VCaP (cell line): ENCODE measurements around the gene TPCN2.

Source experiments
- H3K27ac ChIP-seq: fragments of 450-650 bp; 2 replicates; pipeline ENCODE4 v1.5.1; 2017
- TF ChIP-seq, protein P1 (sequence below): fragments of 450-650 bp; conservative IDR thresholded peaks from 2 replicates; pipeline ENCODE4 v1.5.1; 2017; ENCODE audit warnings: mild to moderate bottlenecking, moderate library complexity

Gene TPCN2

DNA sequence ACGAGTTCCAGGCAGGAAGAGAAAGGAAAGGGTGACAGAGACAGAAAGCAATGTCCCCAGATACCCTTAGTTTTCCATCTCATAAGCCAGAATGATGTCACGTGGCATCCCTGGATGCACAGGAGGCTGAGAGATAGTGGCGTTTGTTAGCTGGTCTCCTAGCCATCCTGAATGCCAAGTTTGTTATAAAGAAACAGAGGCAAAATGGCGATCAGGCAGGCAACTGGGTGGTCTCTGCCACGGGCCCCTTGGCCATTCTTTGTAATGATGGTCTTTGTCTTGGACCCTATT, 112.3 kb downstream of the TPCN2 start:
- H3K27ac ChIP-seq: no peak overlapping the region
- TF ChIP-seq, protein P1, sequence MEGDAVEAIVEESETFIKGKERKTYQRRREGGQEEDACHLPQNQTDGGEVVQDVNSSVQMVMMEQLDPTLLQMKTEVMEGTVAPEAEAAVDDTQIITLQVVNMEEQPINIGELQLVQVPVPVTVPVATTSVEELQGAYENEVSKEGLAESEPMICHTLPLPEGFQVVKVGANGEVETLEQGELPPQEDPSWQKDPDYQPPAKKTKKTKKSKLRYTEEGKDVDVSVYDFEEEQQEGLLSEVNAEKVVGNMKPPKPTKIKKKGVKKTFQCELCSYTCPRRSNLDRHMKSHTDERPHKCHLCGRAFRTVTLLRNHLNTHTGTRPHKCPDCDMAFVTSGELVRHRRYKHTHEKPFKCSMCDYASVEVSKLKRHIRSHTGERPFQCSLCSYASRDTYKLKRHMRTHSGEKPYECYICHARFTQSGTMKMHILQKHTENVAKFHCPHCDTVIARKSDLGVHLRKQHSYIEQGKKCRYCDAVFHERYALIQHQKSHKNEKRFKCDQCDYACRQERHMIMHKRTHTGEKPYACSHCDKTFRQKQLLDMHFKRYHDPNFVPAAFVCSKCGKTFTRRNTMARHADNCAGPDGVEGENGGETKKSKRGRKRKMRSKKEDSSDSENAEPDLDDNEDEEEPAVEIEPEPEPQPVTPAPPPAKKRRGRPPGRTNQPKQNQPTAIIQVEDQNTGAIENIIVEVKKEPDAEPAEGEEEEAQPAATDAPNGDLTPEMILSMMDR: no peak

DNA sequence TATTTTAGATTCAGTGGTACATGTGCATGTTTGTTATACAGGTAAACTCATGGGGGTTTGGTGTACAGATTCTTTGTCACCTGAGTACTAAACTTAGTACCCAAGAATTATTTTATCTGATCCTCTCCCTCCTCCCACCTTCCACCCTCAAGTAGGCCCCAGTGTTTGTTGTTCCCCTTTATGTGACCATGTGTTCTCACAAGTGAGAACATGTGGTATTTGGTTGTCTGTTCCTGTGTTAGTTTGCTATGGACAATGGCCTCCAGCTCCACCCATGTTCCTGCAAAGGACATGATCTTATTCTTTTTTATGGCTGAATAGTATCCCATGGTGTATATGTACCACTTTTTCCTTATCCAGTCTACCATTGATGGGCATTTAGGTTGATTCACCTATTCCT, 113.8 kb downstream of the TPCN2 start:
- TF ChIP-seq, protein P1: no peak
- H3K27ac ChIP-seq: no peak overlapping the region

DNA sequence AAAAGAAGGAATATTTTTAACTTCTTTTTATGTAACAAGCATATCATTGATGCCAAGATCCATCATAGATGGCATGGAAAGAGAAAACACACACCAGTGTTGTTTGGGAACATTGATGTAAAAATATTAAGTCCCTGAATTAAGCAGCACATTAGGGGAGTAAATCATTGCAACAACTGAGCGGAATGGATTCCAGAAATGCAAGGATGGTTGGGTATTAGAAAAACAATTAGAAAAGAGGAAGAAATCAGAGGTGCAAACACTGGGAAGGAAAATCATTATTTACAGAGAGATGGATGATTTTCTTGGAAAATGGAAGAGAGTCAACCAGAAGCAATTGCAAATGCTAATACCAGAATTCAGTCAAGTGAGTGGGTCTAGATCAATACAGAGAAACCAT, 115.1 kb downstream of the TPCN2 start:
- TF ChIP-seq, protein P1: no peak
- H3K27ac ChIP-seq: no peak overlapping the region

DNA sequence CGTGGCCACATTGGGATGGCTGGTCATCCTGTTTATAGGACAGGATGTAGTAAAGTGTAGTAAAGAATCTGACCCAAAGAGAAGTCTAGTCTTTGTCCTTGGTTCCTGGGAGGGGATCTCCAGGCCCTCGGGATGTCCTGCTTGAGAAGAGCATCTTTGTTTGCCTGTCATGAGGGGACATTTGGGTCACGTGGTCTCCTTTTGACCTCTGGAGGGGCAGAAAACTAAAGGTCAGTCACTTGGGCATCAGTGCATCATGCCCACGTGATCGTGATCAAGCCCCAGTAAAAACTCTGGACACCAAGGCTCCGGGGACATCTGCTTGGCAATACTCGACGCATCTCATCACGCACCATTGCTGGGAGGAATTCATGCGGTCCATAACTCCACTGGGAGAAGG, 116.1 kb downstream of the TPCN2 start:
- no peak overlapping the region for H3K27ac ChIP-seq
- TF ChIP-seq, protein P1: no peak

DNA sequence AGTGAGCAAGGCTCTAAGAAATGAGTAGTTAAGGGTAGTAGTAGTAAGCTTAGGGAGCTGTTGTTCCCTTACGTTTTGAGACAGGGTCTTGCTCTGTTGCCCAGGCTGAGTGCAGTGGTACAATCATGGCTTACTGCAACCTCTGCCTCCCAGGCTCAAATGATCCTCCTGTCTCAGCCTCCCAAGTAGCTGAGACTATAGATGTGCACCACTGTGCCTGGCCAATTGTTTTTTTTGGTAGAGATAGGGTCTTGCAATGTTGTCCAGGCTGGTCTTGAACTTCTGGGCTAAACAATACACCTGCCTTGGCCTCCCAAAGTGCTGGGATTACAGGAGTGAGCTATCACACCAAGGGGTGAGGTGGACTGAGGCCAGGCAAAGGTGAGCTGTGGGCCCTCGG, 117.0 kb downstream of the TPCN2 start:
- TF ChIP-seq, protein P1: no peak
- H3K27ac ChIP-seq: no peak overlapping the region

GRCh38 chr11:69166218-69167115, 117.7 kb downstream of the TPCN2 start:
- H3K27ac ChIP-seq: no peak overlapping the region
- TF ChIP-seq, protein P1: no peak

DNA sequence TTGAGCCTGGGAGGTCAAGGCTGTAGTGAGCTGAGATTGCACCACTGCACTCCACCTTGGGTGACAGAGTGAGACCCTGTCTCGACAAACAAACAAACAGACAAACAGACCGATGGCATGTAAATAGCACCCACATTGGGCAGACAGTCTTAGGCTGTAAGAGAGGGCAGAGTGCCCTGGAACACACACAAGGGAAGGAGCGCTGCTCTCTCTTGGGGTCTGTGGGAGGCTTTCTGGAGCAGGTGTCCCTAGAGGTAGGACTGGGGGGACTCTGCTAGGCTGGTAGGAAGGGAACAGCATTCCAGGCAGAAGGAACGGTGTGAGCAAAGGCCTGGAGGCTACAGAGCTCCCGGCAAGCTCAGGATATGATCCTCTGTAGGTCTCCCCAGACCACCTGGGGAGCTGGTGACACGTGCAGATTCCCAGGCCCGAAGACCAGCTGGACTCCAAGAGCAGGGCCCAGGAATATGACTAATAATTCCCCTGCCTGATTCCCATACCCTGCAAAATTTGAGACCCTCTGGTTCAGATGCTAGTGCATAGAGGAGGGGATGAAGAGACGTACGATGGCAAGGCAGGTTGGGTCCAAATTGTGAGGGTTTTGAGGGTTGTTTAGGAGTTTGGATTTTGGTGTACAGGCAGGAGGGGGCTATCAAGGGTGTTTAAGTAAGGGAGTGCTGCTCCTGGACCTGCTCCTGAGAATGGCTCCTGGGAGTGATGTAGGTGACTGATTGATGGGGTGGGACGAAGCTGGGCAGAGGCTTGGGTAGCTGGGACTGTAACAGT, 118.6 kb downstream of the TPCN2 start:
- TF ChIP-seq, protein P1: no peak
- no peak overlapping the region for H3K27ac ChIP-seq
